Measurements from ENCODE around the gene MPV17.
A peak's percentile ranks its signal among the peaks of the same experiment; 100 is the strongest.
"Not testable (repeated sequence)": the region's sequence is repeated elsewhere in the genome, so short reads cannot be mapped to it uniquely, and the experiment has no call there.

Gene MPV17

GRCh38 chr2:27322766-27323595, at the start of gene MPV17:
TSS of gene MPV17 (minus strand) at chr2:27323097. CDS start at chr2:27322517, 580 bp downstream.
- peak; percentile 67 for DNase-seq

GRCh38 chr2:27370816-27371620, 48.1 kb upstream of the MPV17 start:
- DNase-seq = peak; percentile 80

GRCh38 chr2:27370026-27370815, 47.3 kb upstream of the MPV17 start, which contains the start of the genes EIF2B4 and SNX17:
TSS of gene EIF2B4 (minus strand) at chr2:27370338. CDS start at chr2:27370314, 24 bp downstream.
TSS of gene SNX17 (plus strand) at chr2:27370616. CDS start at chr2:27370744, 128 bp downstream.
- peak; percentile 96 for DNase-seq

- no peak for DNase-seq
Observed at GRCh38 chr2:27369471-27370025, 46.7 kb upstream of the MPV17 start.

DNA sequence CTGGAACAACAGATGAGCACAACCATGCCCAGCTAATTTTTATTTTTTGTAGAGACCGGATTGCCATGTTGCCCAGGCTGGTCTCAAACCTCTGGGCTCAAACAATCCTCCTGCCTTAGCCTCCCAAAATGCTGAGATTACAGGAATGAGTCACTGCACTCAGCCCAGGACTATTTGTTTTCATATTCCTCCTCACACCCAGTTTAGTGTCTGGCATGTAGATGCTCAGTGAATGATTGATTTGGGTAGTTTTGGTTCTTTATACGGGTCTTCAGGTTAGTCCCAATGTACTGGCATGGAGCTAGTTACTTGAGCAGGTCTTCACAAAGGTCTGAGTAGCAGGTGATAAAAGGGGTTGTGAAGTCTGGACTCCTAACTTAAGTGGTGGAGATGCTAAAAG, 41.0 kb upstream of the MPV17 start:
- DNase-seq = no peak

GRCh38 chr2:27362678-27363420, 40.0 kb upstream of the MPV17 start:
- DNase-seq = no peak

GRCh38 chr2:27356382-27357181, 33.7 kb upstream of the MPV17 start, which contains the start of gene GTF3C2:
TSS of gene GTF3C2 (minus strand) at chr2:27356764. CDS start at chr2:27343554, 13,210 bp downstream.
- DNase-seq = peak; percentile 91

DNA sequence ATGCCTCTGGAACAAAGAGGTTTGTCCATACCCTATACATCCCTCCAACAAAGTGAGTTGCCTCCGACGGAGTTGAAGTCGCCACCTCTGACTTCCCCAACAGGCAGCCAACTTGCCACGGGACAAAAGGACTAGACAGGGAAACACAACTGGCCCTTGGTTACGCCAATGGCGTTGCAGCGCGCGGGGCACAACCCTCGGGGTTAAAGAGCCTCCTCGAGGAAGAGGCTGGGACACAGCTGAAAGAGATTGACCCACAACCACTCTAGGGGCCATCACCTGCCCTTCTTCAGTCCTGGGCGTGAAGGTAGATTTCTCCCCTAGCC, 33.1 kb upstream of the MPV17 start:
- peak; percentile 70 for DNase-seq

DNA sequence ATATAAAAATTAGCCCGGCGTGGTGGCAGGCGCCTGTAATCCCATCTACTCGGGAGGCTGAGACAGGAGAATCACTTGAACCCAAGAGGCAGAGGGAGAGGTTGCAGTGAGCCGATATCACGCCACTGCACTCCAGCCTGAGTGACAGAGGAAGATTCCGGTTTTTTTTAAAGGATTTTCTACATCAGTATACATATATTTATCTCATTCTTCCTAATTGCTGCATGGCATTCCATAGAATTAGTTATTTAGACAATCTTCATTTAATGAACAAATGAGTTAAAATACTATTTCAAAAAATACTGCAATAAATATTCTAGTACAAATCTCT, 31.7 kb upstream of the MPV17 start:
- no peak for DNase-seq

GRCh38 chr2:27353762-27354596, 31.1 kb upstream of the MPV17 start:
- peak; percentile 48 for DNase-seq

- not testable (repeated sequence) for DNase-seq
Observed at GRCh38 chr2:27353386-27353761, 30.5 kb upstream of the MPV17 start.

DNA sequence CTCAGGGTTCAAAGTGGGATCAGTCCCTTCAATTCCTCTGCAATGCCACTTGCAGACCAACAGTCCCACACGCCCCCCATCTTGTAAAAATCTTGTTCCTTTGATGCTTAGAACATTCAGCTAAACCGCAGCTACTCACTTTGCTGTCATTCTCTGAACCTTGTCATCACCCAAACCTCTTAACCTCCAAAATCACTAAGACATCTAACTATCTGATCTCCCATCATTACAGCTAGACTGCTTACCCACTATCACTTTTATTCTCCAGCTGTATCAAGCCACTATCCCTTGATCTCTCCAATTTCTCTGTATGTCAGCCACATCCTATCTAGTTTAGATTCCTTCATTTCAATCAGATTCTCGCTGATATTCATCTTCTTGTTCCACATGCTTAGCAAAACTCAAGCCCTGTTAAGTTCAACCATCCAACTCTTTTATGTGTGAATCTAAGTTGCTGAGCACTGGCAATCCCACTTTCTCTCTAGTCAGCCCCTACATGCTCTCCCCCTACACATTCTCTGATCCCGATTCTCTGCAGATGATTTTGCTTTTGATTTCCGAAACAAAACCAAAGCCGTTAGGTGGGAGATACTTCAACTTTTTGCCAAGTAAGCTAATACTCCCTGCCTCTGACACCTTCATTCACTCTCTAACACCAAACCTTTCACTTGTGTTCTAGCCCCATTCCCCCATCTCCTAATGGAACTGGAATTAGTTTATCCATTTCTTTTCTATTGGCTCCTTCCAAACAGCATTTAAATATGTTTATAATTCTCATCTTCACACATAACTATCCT, 29.1 kb upstream of the MPV17 start:
- DNase-seq = no peak

GRCh38 chr2:27350106-27350693, 27.3 kb upstream of the MPV17 start:
- DNase-seq = no peak

DNA sequence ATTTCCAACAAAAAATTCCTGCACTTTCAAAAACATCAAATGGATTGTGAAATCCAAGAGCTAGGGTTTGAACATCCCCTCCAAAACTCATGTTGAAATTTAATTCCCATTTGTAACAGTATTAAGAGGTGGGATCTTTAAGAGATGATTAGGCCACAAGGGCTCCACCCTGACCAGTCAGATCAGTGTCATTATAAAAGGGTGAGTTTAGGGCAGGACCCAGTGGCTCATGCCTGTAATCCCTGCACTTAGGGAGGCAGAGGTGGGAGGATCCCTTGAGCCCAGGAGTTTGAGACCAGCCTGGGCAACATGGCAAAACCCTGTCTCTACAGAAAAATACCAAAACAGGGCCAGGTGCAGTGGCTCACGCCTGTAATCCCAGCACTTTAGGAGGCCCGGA, 24.7 kb upstream of the MPV17 start:
- no peak for DNase-seq

GRCh38 chr2:27336173-27336572, 13.3 kb upstream of the MPV17 start:
- no peak for DNase-seq

- no peak for DNase-seq
Observed at GRCh38 chr2:27335311-27335710, 12.4 kb upstream of the MPV17 start.

- DNase-seq = peak; percentile 14
Observed at GRCh38 chr2:27324720-27325119, 1.8 kb upstream of the MPV17 start.

- no peak for DNase-seq
Observed at GRCh38 chr2:27323596-27324285, 844 bp upstream of the MPV17 start.

Measured in GF-D8 (cell line).